A549 treated with AZD9567 at 1 μM for 4 hours (cell line): Measurements from ENCODE around the gene HS3ST1. TPM values are rescaled to one million over a fixed set of nuclear protein-coding genes. Genes with fewer than 3 reads are reported as not detected.

ENCODE experiments used
- total RNA-seq: library from RNA; stranded (reverse); fragments of 200-300 nt; extraction: Qiagen RNA extraction; gene quantifications from 5 replicates; pipeline ENCODE4 v1.2.3, GENCODE V29; 2022; ENCODE audit not compliant: insufficient read depth

Gene HS3ST1
- 0.22 to 1.1 TPM (median 0.36 TPM) in 4 of 5 replicates, not detected in the other for total RNA-seq

GRCh38 chr4:11428231-11428898 is at the start of gene HS3ST1:
TSS of gene HS3ST1 (minus strand) at chr4:11428894. CDS start at chr4:11400005, 28,889 bp downstream.

